ENCODE measurements around the gene C10orf95.
A peak's percentile ranks its signal among the peaks of the same experiment; 100 is the strongest.

C10orf95 gene

GRCh38 chr10:102435133-102435497 lies 16.2 kb downstream of the C10orf95 start:
- 68% methylated on average over 3 of the region's 5 CpGs for WGBS
- H3K4me3 ChIP-seq (ENCODE audit: insufficient read depth in 1 of 2, low read depth in 1 of 2, low read length in 2 of 2), result peak overlapping the region in 1 of 2 experiments; percentile 76
- no peak overlapping the region for H2AFZ ChIP-seq (ENCODE audit: low read depth, low read length)
- H3K36me3 ChIP-seq (ENCODE audit: control insufficient read depth in 1 of 2, insufficient read depth in 2 of 2, low read depth in 1 of 2, low read length in 2 of 2), result peaks cover 0 to 4% of the 10 kb centered on the region in 2 experiments
- H2BK15ac ChIP-seq (ENCODE audit: low read depth, poor library complexity, severe bottlenecking), result no peak overlapping the region
- H3K9me3 ChIP-seq (ENCODE audit: control insufficient read depth, low read length), result no peaks in the 10 kb centered on the region
- peak overlapping the region; percentile 99 for H4K8ac ChIP-seq (ENCODE audit: low read length)
- H3K4me2 ChIP-seq (ENCODE audit: low read length, poor library complexity, severe bottlenecking), result no peak overlapping the region
- H2BK120ac ChIP-seq (ENCODE audit: low read depth, low read length), result peak overlapping the region; percentile 42
- peaks cover 9% of the 10 kb centered on the region for H3K79me1 ChIP-seq (replicated peaks; ENCODE audit: low read length, poor library complexity, severe bottlenecking)
- H3K18ac ChIP-seq (ENCODE audit: low read depth in 1 of 2, low read length in 2 of 2), result peak overlapping the region; percentile 16 to 52
- H3K27me3 ChIP-seq (ENCODE audit: control insufficient read depth in 1 of 2, insufficient read depth in 1 of 2, low read length in 2 of 2), result peaks cover 0 to 32% of the 10 kb centered on the region in 2 experiments
- peak overlapping the region; percentile 55 to 70 for H3K4ac ChIP-seq (ENCODE audit: low read depth in 1 of 2, low read length in 2 of 2)
- H2AK5ac ChIP-seq (ENCODE audit: low read length, severe bottlenecking), result no peak overlapping the region
- no peak for DNase-seq
- peak overlapping the region in 1 of 2 experiments; percentile 23 for H3K23ac ChIP-seq (ENCODE audit: low read length in 2 of 2)
- peak overlapping the region; percentile 94 for H4K91ac ChIP-seq (ENCODE audit: low read length)
- peaks cover 16% of the 10 kb centered on the region for H3K4me1 ChIP-seq (ENCODE audit: control insufficient read depth, insufficient read depth, low read depth, low read length)
- H3K27ac ChIP-seq (ENCODE audit: low read length, poor library complexity, severe bottlenecking), result no peak overlapping the region
- peak overlapping the region; percentile 72 for H3K9ac ChIP-seq (ENCODE audit: low read length)
- no peak overlapping the region for H2BK5ac ChIP-seq (ENCODE audit: low read depth, low read length, poor library complexity, severe bottlenecking)
- H2BK12ac ChIP-seq (ENCODE audit: low read length in 2 of 2), result peak overlapping the region; percentile 14 to 59
- H3K14ac ChIP-seq (ENCODE audit: low read length in 2 of 2), result no peak overlapping the region

DNA sequence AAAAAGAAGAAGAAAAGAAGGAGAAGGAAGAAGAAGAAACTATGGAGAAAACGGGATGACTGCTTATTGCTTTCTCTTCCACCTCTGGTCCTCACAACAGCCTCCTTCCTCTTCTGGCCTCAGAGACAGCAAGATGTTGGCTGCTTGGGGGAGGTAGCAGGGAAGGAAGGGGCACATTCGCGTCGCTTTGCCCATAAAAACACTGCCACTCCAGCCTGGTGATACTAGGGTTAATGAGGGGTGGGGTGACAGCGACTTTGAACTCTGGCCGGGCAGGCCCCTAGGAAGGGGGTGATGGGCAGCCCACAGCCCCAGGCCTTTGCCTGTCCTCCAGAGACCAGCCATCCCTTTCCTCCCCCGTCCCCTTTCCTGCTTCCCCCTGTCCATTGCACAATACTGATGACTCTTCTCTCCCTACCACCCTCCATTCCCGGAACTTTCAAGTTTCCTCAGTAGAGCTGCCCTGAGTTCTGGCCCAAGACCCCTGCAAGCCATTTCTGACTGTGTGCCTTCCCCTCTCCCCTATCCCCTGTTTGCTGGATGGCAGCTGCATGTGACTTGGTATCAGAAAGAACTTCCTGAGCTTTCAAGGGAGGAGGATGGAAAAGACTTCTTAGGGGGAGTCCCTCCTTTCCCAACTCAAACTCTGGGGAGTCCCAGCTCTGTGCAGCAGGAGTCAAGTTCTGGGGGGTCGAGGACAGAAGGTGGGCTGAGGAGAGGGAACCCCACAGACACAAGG lies 16.8 kb downstream of the C10orf95 start:
- H3K23ac ChIP-seq (ENCODE audit: low read length in 2 of 2), result peak overlapping the region in 1 of 2 experiments; percentile 23
- H3K4ac ChIP-seq (ENCODE audit: low read depth in 1 of 2, low read length in 2 of 2), result peak overlapping the region; percentile 89 to 91
- H3K9ac ChIP-seq (ENCODE audit: low read length), result peak overlapping the region; percentile 72
- H3K36me3 ChIP-seq (ENCODE audit: control insufficient read depth in 1 of 2, insufficient read depth in 2 of 2, low read depth in 1 of 2, low read length in 2 of 2), result peaks cover under 1 to 4% of the 10 kb centered on the region in 2 experiments
- no peaks in the 10 kb centered on the region for H3K9me3 ChIP-seq (ENCODE audit: control insufficient read depth, low read length)
- H3K4me2 ChIP-seq (ENCODE audit: low read length, poor library complexity, severe bottlenecking), result no peak overlapping the region
- H3K14ac ChIP-seq (ENCODE audit: low read length in 2 of 2), result peak overlapping the region in 1 of 2 experiments; percentile 53
- peak overlapping the region in 1 of 2 experiments; percentile 76 for H3K4me3 ChIP-seq (ENCODE audit: insufficient read depth in 1 of 2, low read depth in 1 of 2, low read length in 2 of 2)
- H4K91ac ChIP-seq (ENCODE audit: low read length), result peak overlapping the region; percentile 94
- peak overlapping the region; percentile 83 for H2BK15ac ChIP-seq (ENCODE audit: low read depth, poor library complexity, severe bottlenecking)
- H2BK5ac ChIP-seq (ENCODE audit: low read depth, low read length, poor library complexity, severe bottlenecking), result no peak overlapping the region
- H3K79me1 ChIP-seq (replicated peaks; ENCODE audit: low read length, poor library complexity, severe bottlenecking), result peaks cover 10% of the 10 kb centered on the region
- H2BK120ac ChIP-seq (ENCODE audit: low read depth, low read length), result no peak overlapping the region
- peak overlapping the region; percentile 52 to 93 for H3K18ac ChIP-seq (ENCODE audit: low read depth in 1 of 2, low read length in 2 of 2)
- 11% methylated on average over 5 of the region's 9 CpGs for WGBS
- peaks cover 0 to 32% of the 10 kb centered on the region in 2 experiments for H3K27me3 ChIP-seq (ENCODE audit: control insufficient read depth in 1 of 2, insufficient read depth in 1 of 2, low read length in 2 of 2)
- peak overlapping the region; percentile 82 to 99 for H2BK12ac ChIP-seq (ENCODE audit: low read length in 2 of 2)
- peak; percentile 75 for DNase-seq
- peak overlapping the region; percentile 99 for H4K8ac ChIP-seq (ENCODE audit: low read length)
- peaks cover 16% of the 10 kb centered on the region for H3K4me1 ChIP-seq (ENCODE audit: control insufficient read depth, insufficient read depth, low read depth, low read length)
- H3K27ac ChIP-seq (ENCODE audit: low read length, poor library complexity, severe bottlenecking), result no peak overlapping the region
- H2AFZ ChIP-seq (ENCODE audit: low read depth, low read length), result peak overlapping the region; percentile 73
- no peak overlapping the region for H2AK5ac ChIP-seq (ENCODE audit: low read length, severe bottlenecking)

DNA sequence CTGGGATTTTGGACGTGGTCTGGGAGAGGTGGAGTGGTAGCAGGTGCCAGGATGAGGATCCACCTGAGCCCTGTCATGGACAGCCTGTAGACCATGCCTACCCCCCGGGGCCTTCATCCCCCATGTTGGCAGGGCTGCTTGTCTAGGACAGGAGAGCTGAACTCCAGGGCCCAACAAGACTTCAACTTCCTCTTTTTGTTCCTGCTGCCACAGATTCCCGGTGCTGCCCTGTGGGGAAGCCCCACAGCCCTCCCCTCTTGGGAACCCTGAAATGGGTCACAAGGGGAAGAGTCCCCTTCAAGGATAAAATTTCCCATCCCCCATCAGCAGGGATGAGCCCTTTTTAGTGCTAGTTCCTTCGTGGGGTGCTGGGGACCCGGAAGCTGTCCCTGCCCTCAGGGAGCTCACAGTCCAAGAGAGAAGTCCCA lies 17.7 kb downstream of the C10orf95 start:
- Histone ChIP-seq H3K79me1 (replicated peaks; ENCODE audit: low read length, poor library complexity, severe bottlenecking) (peaks cover 15% of the 10 kb centered on the region), H3K27ac (ENCODE audit: low read length, poor library complexity, severe bottlenecking) (no peak overlapping the region), H2BK15ac (ENCODE audit: low read depth, poor library complexity, severe bottlenecking) (peak overlapping the region; percentile 36), H3K9me3 (ENCODE audit: control insufficient read depth, low read length) (no peaks in the 10 kb centered on the region), H3K4me2 (ENCODE audit: low read length, poor library complexity, severe bottlenecking) (no peak overlapping the region), H2BK12ac (ENCODE audit: low read length in 2 of 2) (peak overlapping the region; percentile 67 to 81), H2AFZ (ENCODE audit: low read depth, low read length) (no peak overlapping the region), H2BK120ac (ENCODE audit: low read depth, low read length) (no peak overlapping the region), H3K4ac (ENCODE audit: low read depth in 1 of 2, low read length in 2 of 2) (no peak overlapping the region), H3K4me3 (ENCODE audit: insufficient read depth in 1 of 2, low read depth in 1 of 2, low read length in 2 of 2) (no peak overlapping the region), H3K9ac (ENCODE audit: low read length) (no peak overlapping the region), H2BK5ac (ENCODE audit: low read depth, low read length, poor library complexity, severe bottlenecking) (no peak overlapping the region), H3K23ac (ENCODE audit: low read length in 2 of 2) (no peak overlapping the region), H2AK5ac (ENCODE audit: low read length, severe bottlenecking) (no peak overlapping the region), H3K27me3 (ENCODE audit: control insufficient read depth in 1 of 2, insufficient read depth in 1 of 2, low read length in 2 of 2) (peaks cover 0 to 32% of the 10 kb centered on the region in 2 experiments), H3K36me3 (ENCODE audit: control insufficient read depth in 1 of 2, insufficient read depth in 2 of 2, low read depth in 1 of 2, low read length in 2 of 2) (peaks cover 4% of the 10 kb centered on the region in 2 experiments), H3K14ac (ENCODE audit: low read length in 2 of 2) (peak overlapping the region in 1 of 2 experiments; percentile 68), H3K4me1 (ENCODE audit: control insufficient read depth, insufficient read depth, low read depth, low read length) (peaks cover 17% of the 10 kb centered on the region), H4K91ac (ENCODE audit: low read length) (peak overlapping the region; percentile 48), H4K8ac (ENCODE audit: low read length) (peak overlapping the region; percentile 36), H3K18ac (ENCODE audit: low read depth in 1 of 2, low read length in 2 of 2) (no peak overlapping the region)
- WGBS, result 89% methylated on average over 5 of the region's 5 CpGs
- no peak for DNase-seq

GRCh38 chr10:102432162-102432950 lies 19.0 kb downstream of the C10orf95 start, which contains the start of gene CUEDC2:
Gene CUEDC2, minus strand, starts transcription at chr10:102432574. Its CDS starts 7,386 bp downstream, at chr10:102425188.
- peak within 1 kb of the TSS; percentile 7 for H2AFZ ChIP-seq (ENCODE audit: low read depth, low read length)
- peak within 1 kb of the TSS; percentile 14 for H3K27ac ChIP-seq (ENCODE audit: low read length, poor library complexity, severe bottlenecking)
- peak within 1 kb of the TSS; percentile 65 to 72 for H3K18ac ChIP-seq (ENCODE audit: low read depth in 1 of 2, low read length in 2 of 2)
- DNase-seq, result peak; percentile 97
- peak within 1 kb of the TSS; percentile 80 for H2BK15ac ChIP-seq (ENCODE audit: low read depth, poor library complexity, severe bottlenecking)
- H3K4me1 ChIP-seq (ENCODE audit: control insufficient read depth, insufficient read depth, low read depth, low read length), result peaks cover 17% of the 10 kb centered on the region
- H3K27me3 ChIP-seq (ENCODE audit: control insufficient read depth in 1 of 2, insufficient read depth in 1 of 2, low read length in 2 of 2), result peaks cover 0 to 32% of the 10 kb centered on the region in 2 experiments
- peak within 1 kb of the TSS; percentile 72 for H3K4me2 ChIP-seq (ENCODE audit: low read length, poor library complexity, severe bottlenecking)
- H3K9ac ChIP-seq (ENCODE audit: low read length), result peak within 1 kb of the TSS; percentile 97
- H3K23ac ChIP-seq (ENCODE audit: low read length in 2 of 2), result no peak within 1 kb of the TSS
- peak within 1 kb of the TSS; percentile 39 to 80 for H3K4ac ChIP-seq (ENCODE audit: low read depth in 1 of 2, low read length in 2 of 2)
- H3K79me1 ChIP-seq (replicated peaks; ENCODE audit: low read length, poor library complexity, severe bottlenecking), result peaks cover 17% of the 10 kb centered on the region
- under 1% methylated on average over 32 of the region's 52 CpGs for WGBS
- peak within 1 kb of the TSS; percentile 81 to 97 for H3K4me3 ChIP-seq (ENCODE audit: insufficient read depth in 1 of 2, low read depth in 1 of 2, low read length in 2 of 2)
- H2BK5ac ChIP-seq (ENCODE audit: low read depth, low read length, poor library complexity, severe bottlenecking), result no peak within 1 kb of the TSS
- peak within 1 kb of the TSS in 1 of 2 experiments; percentile 39 for H3K14ac ChIP-seq (ENCODE audit: low read length in 2 of 2)
- peak within 1 kb of the TSS in 1 of 2 experiments; percentile 81 for H2BK12ac ChIP-seq (ENCODE audit: low read length in 2 of 2)
- peaks cover 4% of the 10 kb centered on the region in 2 experiments for H3K36me3 ChIP-seq (ENCODE audit: control insufficient read depth in 1 of 2, insufficient read depth in 2 of 2, low read depth in 1 of 2, low read length in 2 of 2)
- H4K8ac ChIP-seq (ENCODE audit: low read length), result peak within 1 kb of the TSS; percentile 89
- H2AK5ac ChIP-seq (ENCODE audit: low read length, severe bottlenecking), result peak within 1 kb of the TSS; percentile 57
- no peaks in the 10 kb centered on the region for H3K9me3 ChIP-seq (ENCODE audit: control insufficient read depth, low read length)
- H2BK120ac ChIP-seq (ENCODE audit: low read depth, low read length), result peak within 1 kb of the TSS; percentile 65
- peak within 1 kb of the TSS; percentile 20 for H4K91ac ChIP-seq (ENCODE audit: low read length)
